Neural cell (in vitro differentiated cells): ENCODE data around the gene ZNF668. TPM values are rescaled to one million over a fixed set of nuclear protein-coding genes. Genes with fewer than 3 reads are reported as not detected.

Experiments
- H2AFZ ChIP-seq: fragments of 200-600, 300-800 bp; sonication (generic), shearing (Covaris generic); 2 replicates; pipeline ENCODE4 v1.6.0; 2014; ENCODE audit warnings: low read depth, mild to moderate bottlenecking, antibody characterized with exemption, low read length, moderate library complexity
- H3F3A ChIP-seq: fragments of 200-600 bp; shearing (Covaris generic); 2 replicates; pipeline ENCODE4 v1.6.1; 2016; ENCODE audit warnings: mild to moderate bottlenecking, moderate library complexity, mixed read lengths, antibody characterized with exemption, low read length; ENCODE audit not compliant: insufficient read depth, poor library complexity, severe bottlenecking
- H3K27ac ChIP-seq: fragments of 200-600, 300-800 bp; sonication (generic), shearing (Covaris generic); 2 replicates; pipeline ENCODE4 v1.5.1; 2014; ENCODE audit warnings: mild to moderate bottlenecking, low read length, moderate library complexity
- H3K27me3 ChIP-seq: fragments of 300-800, 200-600 bp; sonication (generic), shearing (Covaris generic); 2 replicates; pipeline ENCODE4 v1.6.0; 2014; ENCODE audit warnings: mild to moderate bottlenecking, low read depth, low read length, moderate library complexity; ENCODE audit not compliant: insufficient read depth
- H3K36me3 ChIP-seq: fragments of 300-800, 200-600 bp; sonication (generic), shearing (Covaris generic); 2 replicates; pipeline ENCODE4 v1.5.1; 2014; ENCODE audit warnings: mild to moderate bottlenecking, antibody characterized with exemption, low read length, moderate library complexity; ENCODE audit not compliant: insufficient read depth
- H3K4me2 ChIP-seq: fragments of 300-800, 200-600 bp; sonication (generic), shearing (Covaris generic); 2 replicates; pipeline ENCODE4 v1.6.0; 2014; ENCODE audit warnings: mild to moderate bottlenecking, low read length
- H3K4me3 ChIP-seq: fragments of 300-800, 200-600 bp; sonication (generic), shearing (Covaris generic); 2 replicates; pipeline ENCODE4 v1.5.1; 2014; ENCODE audit warnings: mild to moderate bottlenecking, low read length, moderate library complexity
- H3K79me2 ChIP-seq: fragments of 200-600 bp; shearing (Covaris generic); replicated peaks from 2 replicates; pipeline ENCODE4 v1.6.0; 2014; ENCODE audit warnings: mild to moderate bottlenecking, low read length, moderate library complexity; ENCODE audit not compliant: insufficient read depth
- H3K9ac ChIP-seq: fragments of 300-800, 200-600 bp; sonication (generic), shearing (Covaris generic); 2 replicates; pipeline ENCODE4 v1.6.1; 2016; ENCODE audit warnings: mild to moderate bottlenecking, low read length, mixed read lengths
- H3K9me2 ChIP-seq: fragments of 200-600 bp; shearing (Covaris generic); 2 replicates; pipeline ENCODE4 v1.6.1; 2016; ENCODE audit warnings: mild to moderate bottlenecking, low read length, mixed read lengths; ENCODE audit not compliant: insufficient read depth
- H3K9me3 ChIP-seq: fragments of 200-600, 300-800 bp; sonication (generic), shearing (Covaris generic); 2 replicates; pipeline ENCODE4 v1.6.1; 2016; ENCODE audit warnings: mild to moderate bottlenecking, mixed run types, low read length, moderate library complexity, mixed read lengths
- H4K20me1 ChIP-seq: fragments of 200-600 bp; shearing (Covaris generic); 2 replicates; pipeline ENCODE4 v1.6.1; 2016; ENCODE audit warnings: mild to moderate bottlenecking, mixed run types; ENCODE audit not compliant: insufficient read depth
- EP300 ChIP-seq: fragments of 450-650 bp; conservative IDR thresholded peaks from 2 replicates; pipeline ENCODE4 v1.6.1; 2014; ENCODE audit warnings: antibody characterized with exemption, mild to moderate bottlenecking, moderate library complexity; ENCODE audit not compliant: poor library complexity, severe bottlenecking
- EZH2 ChIP-seq: fragments of 200-600, 300-800 bp; shearing (Covaris generic), sonication (generic); IDR thresholded peaks from 2 replicates; pipeline ENCODE4 v1.6.1; 2014; ENCODE audit warnings: antibody characterized with exemption, low read length, borderline replicate concordance, mild to moderate bottlenecking; ENCODE audit not compliant: insufficient read depth, poor library complexity, severe bottlenecking
- MXI1 ChIP-seq: fragments of 450-650 bp; conservative IDR thresholded peaks from 2 replicates; pipeline ENCODE4 v1.6.1; 2014; ENCODE audit warnings: antibody characterized with exemption, mild to moderate bottlenecking; ENCODE audit not compliant: poor library complexity, severe bottlenecking
- POLR2AphosphoS5 ChIP-seq: IDR thresholded peaks from 2 replicates; pipeline ENCODE4 v1.6.1; 2012
- RAD21 ChIP-seq: fragments of 450-650 bp; conservative IDR thresholded peaks from 2 replicates; pipeline ENCODE4 v1.6.1; 2014; ENCODE audit warnings: antibody characterized with exemption, mild to moderate bottlenecking, moderate library complexity
- SMC3 ChIP-seq: fragments of 450-650 bp; conservative IDR thresholded peaks from 2 replicates; pipeline ENCODE4 v1.6.1; 2014; ENCODE audit warnings: antibody characterized with exemption, mild to moderate bottlenecking, moderate library complexity; ENCODE audit not compliant: poor library complexity
- TAF1 ChIP-seq: IDR thresholded peaks from 2 replicates; pipeline ENCODE4 v1.6.1; 2012; ENCODE audit warnings: low read depth
- polyA plus RNA-seq: library from polyadenylated mRNA; depleted of rRNA; stranded (reverse); fragments of >200 nt; gene quantifications from 2 replicates; pipeline ENCODE4 v1.2.3, GENCODE V29; 2014
- TF ChIP-seq, protein P1 (sequence below): IDR thresholded peaks from 2 replicates; pipeline ENCODE4 v1.6.1; 2012; ENCODE audit warnings: borderline replicate concordance
- TF ChIP-seq, protein P2 (sequence below): fragments of 450-650 bp; IDR thresholded peaks from 2 replicates; pipeline ENCODE4 v1.5.1; 2014; ENCODE audit warnings: antibody characterized with exemption, mild to moderate bottlenecking, moderate library complexity; ENCODE audit not compliant: poor library complexity, severe bottlenecking

Gene ZNF668
- polyA plus RNA-seq, 1 donor from 2014 or later = 17.8 TPM

DNA sequence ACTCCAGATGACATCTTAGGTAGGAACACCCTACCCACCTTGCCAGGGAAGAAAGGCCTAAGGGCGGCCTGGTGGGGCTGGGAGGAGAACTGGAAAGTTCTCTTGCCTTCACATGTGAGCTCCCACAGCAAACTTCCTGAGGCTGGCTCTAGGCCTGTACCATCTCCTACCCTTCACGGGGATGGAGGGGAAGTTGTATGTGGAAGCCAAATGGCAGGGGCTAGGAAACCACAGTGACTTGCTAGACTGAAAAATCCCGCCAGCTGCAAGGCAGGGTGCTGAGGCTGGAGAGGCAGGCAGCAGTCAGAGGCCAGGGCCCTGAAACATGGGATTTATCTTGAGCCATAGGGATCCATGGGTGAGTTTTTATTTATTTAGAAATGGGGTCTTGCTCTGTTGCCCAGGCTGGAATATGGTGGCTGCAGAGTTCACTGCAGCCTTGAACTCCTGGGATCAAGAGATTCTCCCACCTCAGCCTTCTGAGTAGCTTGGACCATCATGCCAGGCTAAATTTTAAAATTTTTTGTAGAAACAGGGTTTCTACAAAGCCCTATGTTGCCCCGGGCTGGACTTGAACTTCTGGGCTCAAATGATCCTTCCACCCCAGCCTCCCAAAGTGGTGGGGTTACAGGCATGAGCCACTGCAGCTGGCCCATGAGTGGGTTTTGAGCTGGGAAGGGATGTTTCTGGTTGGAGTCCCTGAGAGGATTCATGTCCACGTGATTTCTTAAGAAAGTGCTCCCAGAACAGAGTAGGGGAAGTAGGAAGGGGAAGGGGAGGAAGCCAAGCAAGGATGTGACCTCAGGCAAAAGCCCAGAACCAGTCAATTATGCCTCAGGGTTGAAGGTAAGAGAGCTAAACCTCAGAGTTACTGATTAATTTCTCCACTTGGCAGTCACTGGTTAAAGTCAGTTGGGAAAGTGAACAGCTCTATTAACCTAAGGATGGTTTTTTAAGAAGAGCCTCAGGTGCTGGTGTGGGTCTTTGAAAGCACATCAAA, 39.4 kb upstream of the ZNF668 start:
- no peak overlapping the region for H2AFZ ChIP-seq
- no peaks in the 10 kb centered on the region for H3K9me3 ChIP-seq
- no peaks in the 10 kb centered on the region for H4K20me1 ChIP-seq
- H3K27ac ChIP-seq = no peak overlapping the region
- H3K9ac ChIP-seq = no peak overlapping the region
- H3K9me2 ChIP-seq = no peaks in the 10 kb centered on the region
- H3K79me2 ChIP-seq = peaks cover 1% of the 10 kb centered on the region
- H3F3A ChIP-seq = peaks cover 3% of the 10 kb centered on the region
- H3K4me2 ChIP-seq = no peak overlapping the region
- TF ChIP-seq RAD21 (no peak), EP300 (no peak), EZH2 (no peak), POLR2AphosphoS5 (no peak), TAF1 (no peak), MXI1 (no peak), SMC3 (no peak)
- TF ChIP-seq, protein P1, sequence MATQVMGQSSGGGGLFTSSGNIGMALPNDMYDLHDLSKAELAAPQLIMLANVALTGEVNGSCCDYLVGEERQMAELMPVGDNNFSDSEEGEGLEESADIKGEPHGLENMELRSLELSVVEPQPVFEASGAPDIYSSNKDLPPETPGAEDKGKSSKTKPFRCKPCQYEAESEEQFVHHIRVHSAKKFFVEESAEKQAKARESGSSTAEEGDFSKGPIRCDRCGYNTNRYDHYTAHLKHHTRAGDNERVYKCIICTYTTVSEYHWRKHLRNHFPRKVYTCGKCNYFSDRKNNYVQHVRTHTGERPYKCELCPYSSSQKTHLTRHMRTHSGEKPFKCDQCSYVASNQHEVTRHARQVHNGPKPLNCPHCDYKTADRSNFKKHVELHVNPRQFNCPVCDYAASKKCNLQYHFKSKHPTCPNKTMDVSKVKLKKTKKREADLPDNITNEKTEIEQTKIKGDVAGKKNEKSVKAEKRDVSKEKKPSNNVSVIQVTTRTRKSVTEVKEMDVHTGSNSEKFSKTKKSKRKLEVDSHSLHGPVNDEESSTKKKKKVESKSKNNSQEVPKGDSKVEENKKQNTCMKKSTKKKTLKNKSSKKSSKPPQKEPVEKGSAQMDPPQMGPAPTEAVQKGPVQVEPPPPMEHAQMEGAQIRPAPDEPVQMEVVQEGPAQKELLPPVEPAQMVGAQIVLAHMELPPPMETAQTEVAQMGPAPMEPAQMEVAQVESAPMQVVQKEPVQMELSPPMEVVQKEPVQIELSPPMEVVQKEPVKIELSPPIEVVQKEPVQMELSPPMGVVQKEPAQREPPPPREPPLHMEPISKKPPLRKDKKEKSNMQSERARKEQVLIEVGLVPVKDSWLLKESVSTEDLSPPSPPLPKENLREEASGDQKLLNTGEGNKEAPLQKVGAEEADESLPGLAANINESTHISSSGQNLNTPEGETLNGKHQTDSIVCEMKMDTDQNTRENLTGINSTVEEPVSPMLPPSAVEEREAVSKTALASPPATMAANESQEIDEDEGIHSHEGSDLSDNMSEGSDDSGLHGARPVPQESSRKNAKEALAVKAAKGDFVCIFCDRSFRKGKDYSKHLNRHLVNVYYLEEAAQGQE = no peak
- TF ChIP-seq, protein P2, sequence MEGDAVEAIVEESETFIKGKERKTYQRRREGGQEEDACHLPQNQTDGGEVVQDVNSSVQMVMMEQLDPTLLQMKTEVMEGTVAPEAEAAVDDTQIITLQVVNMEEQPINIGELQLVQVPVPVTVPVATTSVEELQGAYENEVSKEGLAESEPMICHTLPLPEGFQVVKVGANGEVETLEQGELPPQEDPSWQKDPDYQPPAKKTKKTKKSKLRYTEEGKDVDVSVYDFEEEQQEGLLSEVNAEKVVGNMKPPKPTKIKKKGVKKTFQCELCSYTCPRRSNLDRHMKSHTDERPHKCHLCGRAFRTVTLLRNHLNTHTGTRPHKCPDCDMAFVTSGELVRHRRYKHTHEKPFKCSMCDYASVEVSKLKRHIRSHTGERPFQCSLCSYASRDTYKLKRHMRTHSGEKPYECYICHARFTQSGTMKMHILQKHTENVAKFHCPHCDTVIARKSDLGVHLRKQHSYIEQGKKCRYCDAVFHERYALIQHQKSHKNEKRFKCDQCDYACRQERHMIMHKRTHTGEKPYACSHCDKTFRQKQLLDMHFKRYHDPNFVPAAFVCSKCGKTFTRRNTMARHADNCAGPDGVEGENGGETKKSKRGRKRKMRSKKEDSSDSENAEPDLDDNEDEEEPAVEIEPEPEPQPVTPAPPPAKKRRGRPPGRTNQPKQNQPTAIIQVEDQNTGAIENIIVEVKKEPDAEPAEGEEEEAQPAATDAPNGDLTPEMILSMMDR = no peak
- H3K4me3 ChIP-seq = no peak overlapping the region
- no peaks in the 10 kb centered on the region for H3K27me3 ChIP-seq
- no peaks in the 10 kb centered on the region for H3K36me3 ChIP-seq

DNA sequence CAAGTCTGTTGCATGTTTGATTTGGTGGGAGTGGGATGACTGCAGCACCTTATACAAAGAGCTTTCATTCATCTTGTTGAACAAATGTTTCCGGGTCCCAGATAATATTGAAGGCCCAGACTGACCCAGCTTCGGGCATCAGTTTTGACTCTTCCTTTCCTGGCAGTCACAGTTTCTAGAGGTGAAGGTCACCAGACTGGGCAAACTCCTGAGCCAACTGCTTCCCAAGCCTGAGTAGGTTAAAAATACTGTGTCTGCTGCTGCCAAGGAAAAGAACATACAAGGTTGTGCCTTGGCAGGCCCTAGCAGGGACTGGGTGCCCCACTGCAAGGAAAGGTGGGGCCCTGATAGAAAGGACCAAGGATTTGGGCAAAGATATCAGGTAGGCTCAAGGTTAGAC, 38.7 kb upstream of the ZNF668 start:
- no peak overlapping the region for H3K4me2 ChIP-seq
- no peaks in the 10 kb centered on the region for H3K27me3 ChIP-seq
- H3F3A ChIP-seq = no peaks in the 10 kb centered on the region
- H3K9me2 ChIP-seq = no peaks in the 10 kb centered on the region
- no peaks in the 10 kb centered on the region for H3K79me2 ChIP-seq
- TF ChIP-seq TAF1 = no peak
- no peak for TF ChIP-seq EP300
- TF ChIP-seq RAD21 = no peak
- no peak for TF ChIP-seq POLR2AphosphoS5
- TF ChIP-seq SMC3 = no peak
- TF ChIP-seq EZH2 = no peak
- TF ChIP-seq MXI1 = no peak
- TF ChIP-seq, protein P2 = no peak
- TF ChIP-seq, protein P1 = no peak
- no peaks in the 10 kb centered on the region for H3K9me3 ChIP-seq
- H2AFZ ChIP-seq = no peak overlapping the region
- H3K36me3 ChIP-seq = no peaks in the 10 kb centered on the region
- H4K20me1 ChIP-seq = no peaks in the 10 kb centered on the region
- no peak overlapping the region for H3K27ac ChIP-seq
- H3K9ac ChIP-seq = no peak overlapping the region
- no peak overlapping the region for H3K4me3 ChIP-seq
